SK-N-SH treated with all-trans-retinoic acid at 6 μM for 48 hours (cell line): ENCODE data around the gene C11orf68.

Experiments used
- SNAI2 ChIP-seq: fragments of 250-450 bp; sonication (Bioruptor Pico); IDR thresholded peaks from 2 replicates; pipeline ENCODE4 v1.5.0; 2020; ENCODE audit warnings: mild to moderate bottlenecking, moderate library complexity
- ZNF8 ChIP-seq: fragments of 450-650 bp; formaldehyde crosslinking; IDR thresholded peaks from 2 replicates; pipeline ENCODE4 v1.5.0; 2020; ENCODE audit warnings: mild to moderate bottlenecking, moderate library complexity
- TF ChIP-seq, protein P1 (sequence below): fragments of 250-450 bp; sonication (Bioruptor Pico); IDR thresholded peaks from 2 replicates; pipeline ENCODE4 v1.5.1; 2020; ENCODE audit warnings: low read depth, mild to moderate bottlenecking, moderate library complexity
- TF ChIP-seq, protein P2 (sequence below): fragments of 250-450 bp; sonication (Bioruptor Pico); IDR thresholded peaks from 2 replicates; pipeline ENCODE4 v1.8.0; 2020; ENCODE audit warnings: mild to moderate bottlenecking, moderate library complexity, borderline replicate concordance

DNA sequence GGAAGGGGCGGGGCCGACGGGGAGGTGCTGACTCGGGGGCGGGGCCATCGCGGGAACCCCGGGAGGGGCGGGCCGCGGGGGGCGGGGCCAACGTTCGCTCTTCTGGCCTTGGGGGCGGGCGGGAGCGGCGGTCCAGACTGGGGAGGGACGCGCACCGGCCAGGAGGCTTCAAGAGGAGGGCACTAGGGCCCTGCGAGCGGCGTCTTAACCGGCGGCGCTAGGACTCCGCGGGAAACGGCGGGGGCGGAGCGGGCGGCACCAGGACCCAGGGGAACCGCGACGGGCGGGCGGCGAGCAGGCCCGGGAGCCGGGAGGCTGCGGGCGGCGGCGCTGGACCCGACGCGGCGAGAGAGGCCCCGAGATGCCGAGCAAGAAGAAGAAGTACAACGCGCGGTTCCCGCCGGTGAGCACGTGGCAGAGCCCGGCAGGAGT lies 295 bp upstream of the C11orf68 start, which contains the start of gene DRAP1:
- TF ChIP-seq ZNF8 (CRISPR knock-in tag): no peak
- TF ChIP-seq SNAI2 (CRISPR knock-in tag): no peak
- TF ChIP-seq, protein P1, sequence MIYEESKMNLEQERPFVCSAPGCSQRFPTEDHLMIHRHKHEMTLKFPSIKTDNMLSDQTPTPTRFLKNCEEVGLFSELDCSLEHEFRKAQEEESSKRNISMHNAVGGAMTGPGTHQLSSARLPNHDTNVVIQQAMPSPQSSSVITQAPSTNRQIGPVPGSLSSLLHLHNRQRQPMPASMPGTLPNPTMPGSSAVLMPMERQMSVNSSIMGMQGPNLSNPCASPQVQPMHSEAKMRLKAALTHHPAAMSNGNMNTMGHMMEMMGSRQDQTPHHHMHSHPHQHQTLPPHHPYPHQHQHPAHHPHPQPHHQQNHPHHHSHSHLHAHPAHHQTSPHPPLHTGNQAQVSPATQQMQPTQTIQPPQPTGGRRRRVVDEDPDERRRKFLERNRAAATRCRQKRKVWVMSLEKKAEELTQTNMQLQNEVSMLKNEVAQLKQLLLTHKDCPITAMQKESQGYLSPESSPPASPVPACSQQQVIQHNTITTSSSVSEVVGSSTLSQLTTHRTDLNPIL (CRISPR knock-in tag): no peak
- TF ChIP-seq, protein P2, sequence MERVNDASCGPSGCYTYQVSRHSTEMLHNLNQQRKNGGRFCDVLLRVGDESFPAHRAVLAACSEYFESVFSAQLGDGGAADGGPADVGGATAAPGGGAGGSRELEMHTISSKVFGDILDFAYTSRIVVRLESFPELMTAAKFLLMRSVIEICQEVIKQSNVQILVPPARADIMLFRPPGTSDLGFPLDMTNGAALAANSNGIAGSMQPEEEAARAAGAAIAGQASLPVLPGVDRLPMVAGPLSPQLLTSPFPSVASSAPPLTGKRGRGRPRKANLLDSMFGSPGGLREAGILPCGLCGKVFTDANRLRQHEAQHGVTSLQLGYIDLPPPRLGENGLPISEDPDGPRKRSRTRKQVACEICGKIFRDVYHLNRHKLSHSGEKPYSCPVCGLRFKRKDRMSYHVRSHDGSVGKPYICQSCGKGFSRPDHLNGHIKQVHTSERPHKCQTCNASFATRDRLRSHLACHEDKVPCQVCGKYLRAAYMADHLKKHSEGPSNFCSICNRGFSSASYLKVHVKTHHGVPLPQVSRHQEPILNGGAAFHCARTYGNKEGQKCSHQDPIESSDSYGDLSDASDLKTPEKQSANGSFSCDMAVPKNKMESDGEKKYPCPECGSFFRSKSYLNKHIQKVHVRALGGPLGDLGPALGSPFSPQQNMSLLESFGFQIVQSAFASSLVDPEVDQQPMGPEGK: no peak; the same call in 1 of the 2 replicates
